ENCODE results near the gene TTLL9. TPM values are rescaled to one million over a fixed set of nuclear protein-coding genes. Genes with fewer than 3 reads are reported as not detected.
"Not testable (repeated sequence)": the region's sequence is repeated elsewhere in the genome, so short reads cannot be mapped to it uniquely, and the experiment has no call there.

TTLL9 gene
- total and polyA plus RNA-seq, 4 donors, result 0.06 to 0.08 TPM; not detected in 2

GRCh38 chr20:31920275-31920855, 49.9 kb downstream of the TTLL9 start:
- Histone ChIP-seq H3K27me3 (ENCODE audit: control insufficient read depth in 4 of 4, insufficient read depth in 4 of 4, low read length in 3 of 4) (peaks cover 0 to 7% (median 0%) of the 10 kb centered on the region in 4 donors), H3K4me3 (ENCODE audit: low read depth in 1 of 3, low read length in 3 of 3) (no peak overlapping the region), H3K27ac (ENCODE audit: low read depth in 1 of 2, low read length in 2 of 2) (no peak overlapping the region), H3K36me3 (ENCODE audit: control insufficient read depth in 4 of 4, insufficient read depth in 3 of 4, low read depth in 1 of 4, low read length in 3 of 4) (no peaks in the 10 kb centered on the region), H3K9me3 (ENCODE audit: control insufficient read depth in 4 of 4, low read length in 3 of 4) (no peaks in the 10 kb centered on the region), H3K9ac (ENCODE audit: low read depth in 1 of 2, low read length in 2 of 2) (no peak overlapping the region), H3K4me1 (ENCODE audit: control insufficient read depth in 4 of 4, insufficient read depth in 4 of 4, low read length in 3 of 4) (no peaks in the 10 kb centered on the region)
- no peak for DNase-seq (ENCODE audit: low spot score)
- WGBS, result 82% methylated on average over 11 of the region's 11 CpGs
- TF ChIP-seq TAF1 (conservative IDR thresholded peaks at IDR 0.05) (no peak), SP1 (IDR thresholded peaks at IDR 0.05) (no peak), REST (IDR thresholded peaks at IDR 0.05) (no peak), HNF4G (IDR thresholded peaks at IDR 0.05) (no peak), EGR1 (IDR thresholded peaks at IDR 0.05; ENCODE audit: low read depth in 2 of 2) (no peak), CTCF (IDR thresholded peaks at IDR 0.05; ENCODE audit: low read depth, low read length, missing input control) (no peak), FOXA1 (IDR thresholded peaks at IDR 0.05) (no peak), FOXA2 (IDR thresholded peaks at IDR 0.05) (no peak)

GRCh38 chr20:31921480-31921879, 51.0 kb downstream of the TTLL9 start:
- not testable (repeated sequence) for H3K4me3 ChIP-seq (ENCODE audit: low read depth in 1 of 3, low read length in 3 of 3); H3K9me3 ChIP-seq (ENCODE audit: control insufficient read depth in 4 of 4, low read length in 3 of 4); H3K36me3 ChIP-seq (ENCODE audit: control insufficient read depth in 4 of 4, insufficient read depth in 3 of 4, low read depth in 1 of 4, low read length in 3 of 4); H3K9ac ChIP-seq (ENCODE audit: low read depth in 1 of 2, low read length in 2 of 2); H3K27me3 ChIP-seq (ENCODE audit: control insufficient read depth in 4 of 4, insufficient read depth in 4 of 4, low read length in 3 of 4); H3K27ac ChIP-seq (ENCODE audit: low read depth in 1 of 2, low read length in 2 of 2); H3K4me1 ChIP-seq (ENCODE audit: control insufficient read depth in 4 of 4, insufficient read depth in 4 of 4, low read length in 3 of 4); DNase-seq (ENCODE audit: low spot score)
- 87% methylated on average over 5 of the region's 5 CpGs for WGBS

- Histone ChIP-seq H3K9me3 (ENCODE audit: control insufficient read depth in 4 of 4, low read length in 3 of 4) (no peaks in the 10 kb centered on the region), H3K27ac (ENCODE audit: low read depth in 1 of 2, low read length in 2 of 2) (no peak overlapping the region), H3K36me3 (ENCODE audit: control insufficient read depth in 4 of 4, insufficient read depth in 3 of 4, low read depth in 1 of 4, low read length in 3 of 4) (no peaks in the 10 kb centered on the region), H3K9ac (ENCODE audit: low read depth in 1 of 2, low read length in 2 of 2) (no peak overlapping the region), H3K4me3 (ENCODE audit: low read depth in 1 of 3, low read length in 3 of 3) (no peak overlapping the region), H3K4me1 (ENCODE audit: control insufficient read depth in 4 of 4, insufficient read depth in 4 of 4, low read length in 3 of 4) (no peaks in the 10 kb centered on the region), H3K27me3 (ENCODE audit: control insufficient read depth in 4 of 4, insufficient read depth in 4 of 4, low read length in 3 of 4) (peaks cover 0 to 3% (median 0%) of the 10 kb centered on the region in 4 donors)
- WGBS, result 59% methylated on average over 4 of the region's 4 CpGs
- no peak for DNase-seq (ENCODE audit: low spot score)
- TF ChIP-seq FOXA2 (IDR thresholded peaks at IDR 0.05), result no peak
- TF ChIP-seq SP1 (IDR thresholded peaks at IDR 0.05), result no peak
- TF ChIP-seq JUND (IDR thresholded peaks at IDR 0.05), result no peak
- no peak for TF ChIP-seq GABPA (IDR thresholded peaks at IDR 0.05 in 1 of 2, conservative IDR thresholded peaks at IDR 0.05 in 1 of 2)
- no peak for TF ChIP-seq HNF4A (conservative IDR thresholded peaks at IDR 0.05)
- no peak for TF ChIP-seq ZBTB33 (IDR thresholded peaks at IDR 0.05)
- no peak for TF ChIP-seq REST (IDR thresholded peaks at IDR 0.05)
- TF ChIP-seq CTCF (IDR thresholded peaks at IDR 0.05; ENCODE audit: low read depth, low read length, missing input control), result no peak
- TF ChIP-seq RXRA (IDR thresholded peaks at IDR 0.05), result no peak
- no peak for TF ChIP-seq TAF1 (conservative IDR thresholded peaks at IDR 0.05)
Observed at GRCh38 chr20:31922181-31922580, 51.7 kb downstream of the TTLL9 start.
